ENCODE results near the gene BRD1.

The BRD1 gene

GRCh38 chr22:49749227-49749626 lies 78.4 kb downstream of the BRD1 start:
- DNase-seq = no peak

- DNase-seq = no peak
These were observed 79.2 kb downstream of the BRD1 start for GRCh38 chr22:49748514-49748913.

- DNase-seq = no peak
These were observed 80.0 kb downstream of the BRD1 start for GRCh38 chr22:49747716-49748115.

GRCh38 chr22:49747130-49747529 lies 80.5 kb downstream of the BRD1 start:
- no peak for DNase-seq

- DNase-seq = no peak
These were observed 81.6 kb downstream of the BRD1 start for GRCh38 chr22:49746065-49746464.

GRCh38 chr22:49740242-49740641 lies 87.4 kb downstream of the BRD1 start:
- DNase-seq = no peak

- DNase-seq = no peak
These were observed 88.5 kb downstream of the BRD1 start for GRCh38 chr22:49739138-49739537.

- DNase-seq = no peak
These were observed 89.1 kb downstream of the BRD1 start for GRCh38 chr22:49738566-49738965.

GRCh38 chr22:49738006-49738405 lies 89.7 kb downstream of the BRD1 start:
- no peak for DNase-seq

- DNase-seq = no peak
These were observed 90.5 kb downstream of the BRD1 start for GRCh38 chr22:49737101-49737551.

GRCh38 chr22:49736538-49736937 lies 91.1 kb downstream of the BRD1 start:
- DNase-seq = no peak

GRCh38 chr22:49735901-49736421 lies 91.7 kb downstream of the BRD1 start:
- DNase-seq = no peak

- DNase-seq = no peak
These were observed 92.2 kb downstream of the BRD1 start for GRCh38 chr22:49735411-49735900.

- no peak for DNase-seq
These were observed 92.8 kb downstream of the BRD1 start for GRCh38 chr22:49734882-49735281.

GRCh38 chr22:49734390-49734789 lies 93.3 kb downstream of the BRD1 start:
- DNase-seq = no peak

- DNase-seq = no peak
These were observed 94.0 kb downstream of the BRD1 start for GRCh38 chr22:49733631-49734030.

GRCh38 chr22:49730656-49731055 lies 97.0 kb downstream of the BRD1 start:
- no peak for DNase-seq

- DNase-seq = no peak
These were observed 99.0 kb downstream of the BRD1 start for GRCh38 chr22:49728570-49729271.

GRCh38 chr22:49727881-49728569 lies 99.6 kb downstream of the BRD1 start:
- DNase-seq = no peak

GRCh38 chr22:49727191-49727880 lies 100.3 kb downstream of the BRD1 start:
- DNase-seq = no peak

GRCh38 chr22:49726701-49727101 lies 101.0 kb downstream of the BRD1 start:
- no peak for DNase-seq

GRCh38 chr22:49726022-49726681 lies 101.5 kb downstream of the BRD1 start:
- DNase-seq = no peak

GRCh38 chr22:49725516-49725915 lies 102.2 kb downstream of the BRD1 start:
- no peak for DNase-seq
